ENCODE results near the gene TNFAIP8L3.

TNFAIP8L3 gene

DNA sequence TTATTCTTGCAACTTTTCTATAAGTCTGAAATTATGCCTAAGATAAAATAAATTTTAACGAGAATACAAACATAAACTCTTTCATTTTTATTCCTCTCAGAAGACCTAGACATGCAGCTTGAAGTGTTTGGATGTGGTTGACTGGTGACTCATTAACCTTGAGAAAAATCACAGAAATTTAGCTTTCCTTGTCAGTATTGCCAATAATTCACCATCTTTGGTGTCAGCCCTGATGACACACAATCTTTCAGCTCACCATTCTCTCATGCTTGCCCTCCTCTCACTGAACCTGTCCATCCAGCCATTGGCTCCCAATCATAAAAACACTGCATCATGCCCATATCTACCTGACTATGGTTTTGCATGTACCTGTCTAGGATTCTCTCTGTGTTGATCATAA, 22.6 kb upstream of the TNFAIP8L3 start:
- no peak for DNase-seq (ENCODE audit: low read depth)

GRCh38 chr15:51114437-51115119, 19.9 kb upstream of the TNFAIP8L3 start:
- DNase-seq (ENCODE audit: low read depth), result no peak

DNA sequence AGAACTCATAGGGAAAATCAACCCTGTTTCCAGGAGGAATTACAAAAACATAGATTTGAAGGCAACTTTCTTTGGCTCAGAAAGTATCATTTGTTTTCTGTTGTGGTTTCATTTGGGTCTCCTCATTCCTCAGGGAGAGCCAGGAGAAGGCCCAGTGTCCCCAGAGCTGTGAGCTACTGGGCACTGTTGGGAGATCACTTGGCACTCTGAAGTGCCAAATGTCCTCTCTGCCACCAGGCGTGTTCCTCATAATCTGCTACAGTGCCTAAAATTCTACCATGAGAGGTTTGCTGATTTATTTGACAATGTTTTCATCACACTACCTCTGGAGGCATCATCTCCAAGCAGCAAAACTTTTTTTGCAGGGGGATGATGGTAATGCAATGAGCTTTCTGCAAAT, 17.4 kb upstream of the TNFAIP8L3 start:
- no peak for DNase-seq (ENCODE audit: low read depth)

DNA sequence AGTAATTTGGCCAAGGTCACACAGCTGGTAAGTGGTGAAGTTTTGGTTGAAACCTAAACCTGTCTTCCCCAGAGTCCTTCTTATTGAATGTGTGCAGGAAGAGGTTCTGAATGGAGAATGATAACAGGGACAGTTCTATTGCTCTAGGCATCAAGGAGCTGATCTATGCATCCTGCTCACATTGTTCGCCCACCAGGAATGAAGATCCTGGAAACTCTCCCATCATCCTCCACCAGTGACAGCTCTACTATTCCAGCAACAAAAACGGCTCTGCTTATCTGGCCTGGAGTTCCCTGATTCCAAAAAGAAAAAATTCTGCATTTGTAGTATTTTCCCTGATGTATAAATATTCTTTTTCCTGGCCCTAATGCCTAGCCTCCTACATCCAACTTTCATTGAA, 16.4 kb upstream of the TNFAIP8L3 start:
- no peak for DNase-seq (ENCODE audit: low read depth)

DNA sequence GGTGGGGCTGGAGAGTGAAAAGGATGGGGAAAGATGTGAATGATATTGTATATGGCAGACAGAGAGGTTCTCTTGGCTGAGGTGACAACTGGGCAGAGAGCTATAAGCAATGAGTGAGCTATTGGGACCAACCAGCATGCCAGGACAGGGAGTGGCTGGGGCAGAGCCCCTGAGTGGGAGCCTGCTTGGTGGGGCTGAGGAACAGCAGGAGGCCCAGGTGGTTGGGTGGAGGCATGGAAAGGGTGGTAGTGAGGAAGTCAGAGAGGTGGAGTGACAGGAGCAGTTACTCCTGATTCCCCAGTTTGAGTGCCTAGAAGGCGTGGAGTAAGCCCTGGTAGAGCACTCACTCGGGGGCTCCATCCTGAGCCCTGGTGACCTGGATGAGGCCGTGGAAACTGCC, 15.5 kb upstream of the TNFAIP8L3 start:
- no peak for DNase-seq (ENCODE audit: low read depth)

DNA sequence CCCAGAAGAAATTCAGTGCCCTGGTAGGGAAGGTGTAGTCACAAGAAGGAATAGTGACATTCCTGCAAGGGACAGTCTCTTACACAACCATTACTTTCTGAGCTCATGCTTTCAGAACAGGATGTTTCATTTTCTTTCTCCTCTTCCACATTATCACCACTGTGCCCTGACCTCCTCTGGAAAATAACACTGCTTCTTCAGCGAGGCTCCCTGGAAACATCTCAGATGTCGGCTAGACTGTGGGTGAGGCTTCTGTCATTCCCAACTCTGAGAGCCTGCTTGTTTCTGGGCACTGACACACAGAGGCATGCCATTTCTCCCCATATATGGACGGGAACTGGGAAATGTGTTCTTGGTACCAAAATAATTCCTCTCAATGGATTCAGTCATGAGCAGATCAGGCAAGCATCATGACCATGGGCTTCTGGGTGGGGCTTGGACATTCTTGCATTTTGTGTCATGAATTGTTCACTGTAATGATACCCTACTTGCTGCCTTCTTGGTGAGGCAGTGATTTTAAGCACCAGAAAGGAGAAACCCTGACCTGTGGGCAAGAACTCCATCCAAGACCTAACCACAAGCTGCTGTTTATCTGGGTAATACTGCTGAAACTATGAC, 14.3 kb upstream of the TNFAIP8L3 start:
- DNase-seq (ENCODE audit: low read depth), result no peak

DNA sequence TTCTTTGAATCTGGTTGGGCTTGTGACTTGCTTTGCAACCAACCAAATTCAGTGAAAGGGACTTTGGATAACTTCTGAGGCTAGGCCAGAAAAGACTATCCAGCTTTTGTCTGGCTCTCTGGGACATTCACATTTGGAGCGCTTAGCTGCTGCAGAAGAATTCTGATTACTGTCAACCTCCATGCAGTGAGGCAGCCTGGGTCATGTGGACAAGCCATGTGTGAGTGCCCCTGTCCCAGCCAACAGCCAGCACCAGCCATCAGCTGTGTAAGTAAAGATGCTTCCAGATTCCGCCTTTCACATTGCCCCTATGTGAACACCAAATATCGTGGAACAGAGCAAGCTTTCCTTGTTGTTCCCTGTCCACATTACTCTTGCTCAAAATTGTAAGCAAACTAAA, 12.9 kb upstream of the TNFAIP8L3 start:
- no peak for DNase-seq (ENCODE audit: low read depth)

- DNase-seq (ENCODE audit: low read depth), result no peak
Observed at GRCh38 chr15:51106481-51106880, 11.8 kb upstream of the TNFAIP8L3 start.

DNA sequence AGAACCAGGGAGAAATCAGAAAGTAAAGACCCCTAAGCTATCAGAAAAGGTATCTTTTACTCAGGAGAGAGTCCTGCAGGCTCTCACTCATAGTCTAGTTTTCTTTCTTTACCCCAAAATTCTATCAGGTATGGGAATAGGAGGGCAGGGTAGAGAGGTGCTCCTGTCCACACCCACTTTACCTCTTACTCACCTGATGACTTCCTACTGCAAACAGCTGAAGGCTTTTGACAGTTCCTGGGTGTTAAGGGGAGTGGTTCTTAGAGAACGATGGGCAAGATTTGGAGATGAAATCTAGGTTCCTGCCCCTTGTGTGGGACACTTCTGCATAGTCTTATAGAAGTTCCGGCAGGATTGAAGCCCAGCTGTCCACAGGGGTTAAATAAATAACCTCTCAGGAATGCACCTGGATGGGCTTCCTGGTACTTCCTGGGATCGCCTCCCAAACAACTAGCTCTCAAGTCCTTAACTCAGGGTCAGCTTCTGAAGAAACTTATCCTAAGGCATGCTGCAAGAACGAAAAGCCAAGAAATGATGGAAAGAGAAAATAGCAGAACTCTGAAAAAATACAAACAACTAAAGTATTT, 10.8 kb upstream of the TNFAIP8L3 start:
- no peak for DNase-seq (ENCODE audit: low read depth)

- DNase-seq (ENCODE audit: low read depth), result no peak
Observed at GRCh38 chr15:51104512-51104911, 9.8 kb upstream of the TNFAIP8L3 start.

DNA sequence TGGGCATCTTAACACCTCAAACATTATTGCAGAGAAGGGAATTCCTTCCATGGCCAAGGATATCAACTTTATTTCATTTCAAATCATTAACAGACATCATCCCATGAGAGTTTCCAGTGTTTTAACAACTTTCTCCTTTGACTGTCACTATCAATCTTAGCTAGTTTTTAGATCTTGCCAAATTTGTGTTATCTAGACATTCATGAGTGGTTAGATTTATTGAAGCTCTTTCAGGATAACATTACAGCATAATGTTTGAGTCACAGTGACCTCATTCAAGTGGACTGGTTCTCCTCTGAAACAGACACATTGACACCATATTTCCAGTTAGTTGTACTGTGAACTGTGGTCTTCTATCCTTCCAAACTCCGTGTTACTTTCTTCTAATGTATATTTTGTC, 8.6 kb upstream of the TNFAIP8L3 start:
- no peak for DNase-seq (ENCODE audit: low read depth)

DNA sequence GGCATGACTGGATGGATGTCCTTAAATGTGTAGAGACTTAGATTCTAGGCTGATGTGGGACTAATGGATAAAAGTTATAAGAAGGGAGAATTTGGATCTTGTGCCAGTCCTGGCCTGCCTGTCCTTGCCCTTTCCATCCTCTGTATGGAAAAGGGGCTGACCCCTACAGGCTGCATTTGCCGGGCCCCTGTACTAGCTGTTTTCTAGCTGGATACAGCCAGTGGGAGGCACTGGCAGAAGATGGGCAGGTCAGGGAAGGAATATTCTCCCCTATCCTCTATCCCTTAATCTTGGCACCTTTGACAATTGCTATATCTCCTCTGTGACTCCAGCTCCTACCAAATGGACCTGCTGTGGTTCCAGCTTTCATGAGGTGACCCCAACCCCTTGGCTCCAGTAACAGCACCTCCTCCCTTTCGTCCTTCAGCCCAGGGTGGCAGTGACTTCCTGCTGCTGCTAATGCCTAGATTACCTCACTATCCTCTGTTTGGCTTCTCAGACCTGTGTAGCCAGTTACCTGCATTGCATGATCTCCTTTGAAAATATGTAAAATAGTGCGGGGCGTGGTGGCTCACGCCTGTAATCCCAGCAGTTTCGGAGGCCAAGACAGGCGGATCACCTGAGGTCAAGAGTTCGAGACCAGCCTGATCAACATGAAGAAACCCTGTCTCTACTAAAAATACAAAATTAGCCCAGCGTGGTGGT, 6.2 kb upstream of the TNFAIP8L3 start:
- no peak for DNase-seq (ENCODE audit: low read depth)

DNA sequence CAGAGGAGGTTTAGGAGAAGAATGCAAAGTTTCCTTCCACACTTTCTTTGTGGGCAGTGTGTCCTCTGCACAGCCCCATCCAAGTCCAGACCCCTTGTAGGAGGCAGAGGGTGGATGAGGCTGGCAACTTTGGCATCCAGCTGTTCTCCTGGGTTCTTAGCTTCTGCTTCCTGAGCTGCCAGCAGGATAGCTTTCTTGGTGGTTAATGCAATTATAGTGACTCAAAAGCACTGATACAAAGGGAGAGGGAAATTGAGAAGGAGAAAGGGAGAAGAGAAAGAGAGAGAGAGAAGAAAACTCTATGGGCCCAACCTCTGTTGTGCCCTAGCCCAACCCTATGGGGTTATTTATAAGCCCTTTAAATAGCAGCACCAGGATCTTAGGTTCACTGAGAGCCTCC, 4.5 kb upstream of the TNFAIP8L3 start:
- DNase-seq (ENCODE audit: low read depth), result no peak

GRCh38 chr15:51098331-51098619, 3.6 kb upstream of the TNFAIP8L3 start:
- DNase-seq (ENCODE audit: low read depth), result no peak

- no peak for DNase-seq (ENCODE audit: low read depth)
Observed at GRCh38 chr15:51097553-51098330, 3.0 kb upstream of the TNFAIP8L3 start.

- DNase-seq (ENCODE audit: low read depth), result no peak
Observed at GRCh38 chr15:51096976-51097375, 2.3 kb upstream of the TNFAIP8L3 start.

DNA sequence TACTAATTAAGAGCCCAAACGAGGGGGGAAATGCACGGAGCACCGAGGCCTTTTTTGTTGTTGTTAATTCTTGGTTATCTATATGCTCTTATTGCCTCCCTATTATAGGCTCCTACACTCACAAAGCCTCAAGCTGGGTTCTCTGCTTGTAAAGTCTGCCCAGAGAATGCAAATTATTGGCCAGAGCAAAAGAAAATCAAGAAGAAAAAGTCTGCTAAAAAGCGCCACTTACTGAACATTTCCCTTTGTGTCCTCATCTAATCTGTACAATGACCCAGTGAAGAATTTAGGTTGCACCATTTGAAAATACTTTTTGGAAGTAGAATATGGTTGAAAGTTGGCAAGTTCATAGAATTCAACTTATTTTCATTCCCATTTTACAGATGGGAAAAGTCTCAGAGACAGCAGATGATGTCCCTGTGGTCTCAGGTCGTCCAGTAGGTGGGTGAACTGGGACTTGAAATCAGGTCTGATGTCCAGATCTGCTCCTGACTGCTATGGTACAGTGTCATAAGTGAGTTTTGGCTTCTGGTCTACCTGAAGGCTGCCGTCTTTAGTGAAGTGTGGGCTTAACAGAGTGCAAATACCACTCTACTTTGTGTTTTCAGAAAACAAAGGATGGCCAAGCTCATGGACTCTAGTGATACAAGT, 1.1 kb upstream of the TNFAIP8L3 start:
- DNase-seq (ENCODE audit: low read depth), result no peak

DNA sequence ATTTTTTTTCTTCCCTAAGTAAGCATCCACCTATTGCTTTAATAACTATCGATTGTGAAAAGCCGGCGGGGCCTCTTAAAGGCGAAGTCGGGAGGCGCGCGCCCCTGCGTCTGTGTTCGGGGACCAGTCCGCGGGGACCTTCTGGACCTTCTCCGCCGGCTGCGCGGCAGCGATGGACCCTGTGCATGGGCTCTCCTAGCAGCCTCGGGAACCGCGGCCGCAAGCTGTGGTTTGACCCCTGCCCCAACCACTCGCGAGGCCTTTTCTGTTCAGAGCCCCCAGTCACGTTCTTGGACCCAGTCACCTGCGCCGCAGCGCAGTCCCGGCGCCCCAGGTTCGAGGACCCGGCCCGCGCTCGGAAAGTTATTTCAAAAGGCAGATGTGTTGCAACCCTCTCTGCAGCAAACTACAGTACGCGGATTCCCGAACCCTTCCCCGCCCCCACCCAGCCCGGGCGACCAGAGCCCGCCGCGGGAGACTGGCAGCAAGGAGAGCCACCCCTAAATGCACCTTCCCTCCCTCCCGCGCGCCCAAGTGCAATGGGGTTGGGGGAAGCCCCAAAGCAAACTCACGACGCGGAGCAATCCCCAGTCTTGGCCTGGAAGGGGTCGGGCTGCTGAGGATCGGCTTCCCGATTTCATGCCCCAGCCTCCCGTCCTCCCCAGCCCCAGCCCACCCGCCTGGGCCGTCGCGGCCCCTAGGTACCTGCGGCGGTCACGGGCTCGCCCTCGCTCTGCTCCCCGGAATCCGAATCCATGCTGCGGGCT, 684 bp downstream of the TNFAIP8L3 start:
- DNase-seq (ENCODE audit: low read depth), result no peak

- no peak for DNase-seq (ENCODE audit: low read depth)
Observed at GRCh38 chr15:51093488-51093838, 1.2 kb downstream of the TNFAIP8L3 start.

DNA sequence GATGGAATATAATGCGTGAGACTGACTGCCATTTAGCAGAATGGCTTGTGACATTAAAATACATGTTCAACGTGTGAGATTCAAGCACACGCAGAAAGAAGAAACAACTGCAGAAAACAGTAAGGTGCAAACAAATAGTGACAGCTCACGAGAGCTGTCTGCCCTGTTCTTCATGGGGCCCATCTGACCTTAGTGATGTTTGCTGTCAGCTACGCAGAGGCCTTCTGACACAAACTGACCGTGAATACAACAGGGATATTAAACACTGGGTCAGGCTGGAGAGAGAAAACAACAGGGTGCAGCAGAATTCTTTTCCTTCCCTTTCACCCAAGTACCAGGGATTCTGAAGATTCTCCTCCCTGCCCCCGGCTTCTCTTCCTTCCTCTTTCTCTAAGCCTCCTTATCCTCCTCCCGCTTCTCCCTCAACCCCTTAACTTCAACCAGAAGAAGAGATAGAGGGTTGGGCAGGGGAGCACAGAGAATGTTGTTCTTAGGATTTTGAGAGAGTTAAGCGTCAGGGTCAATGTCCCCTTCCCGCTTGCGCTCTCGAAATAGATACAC, 2.1 kb downstream of the TNFAIP8L3 start:
- no peak for DNase-seq (ENCODE audit: low read depth)

DNA sequence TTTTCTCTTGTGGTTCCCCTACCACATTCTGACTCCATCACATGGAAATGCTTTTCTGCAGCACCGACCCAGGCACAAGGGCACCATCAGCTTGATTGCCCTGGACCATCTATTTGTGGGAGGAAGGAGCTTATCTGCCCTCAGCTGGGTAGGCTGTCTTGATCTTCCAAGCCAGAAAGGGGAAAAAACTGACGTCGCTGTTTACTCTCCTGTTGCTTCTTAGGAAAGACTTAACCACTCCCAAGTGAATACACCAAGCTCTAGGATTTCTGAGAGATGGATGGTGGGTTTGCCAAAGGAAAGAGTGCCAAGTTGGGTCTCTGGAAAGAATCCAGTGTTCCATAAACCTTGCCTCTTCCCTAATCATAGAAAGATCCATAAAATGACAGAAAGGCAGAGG, 4.0 kb downstream of the TNFAIP8L3 start:
- no peak for DNase-seq (ENCODE audit: low read depth)

All from fibroblast of the conjunctiva (primary cell).